HEK293 (cell line): Measurements from ENCODE around the gene RGS19.

Experiments
- HOXC10 ChIP-seq: sonication (generic); formaldehyde crosslinking; IDR thresholded peaks from 2 replicates; pipeline ENCODE4 v1.8.1; 2023; ENCODE audit warnings: mild to moderate bottlenecking, missing genetic modification reagents
- KLF16 ChIP-seq: fragments of 450-650 bp; formaldehyde crosslinking; IDR thresholded peaks from 2 replicates; pipeline ENCODE4 v1.5.1; 2017; ENCODE audit warnings: missing biosample characterization, missing genetic modification characterization
- REPIN1 ChIP-seq: fragments of 450-650 bp; formaldehyde crosslinking; IDR thresholded peaks from 2 replicates; pipeline ENCODE4 v1.5.1; 2017; ENCODE audit warnings: missing biosample characterization, missing genetic modification characterization, low read depth
- SP3 ChIP-seq: fragments of 450-650 bp; formaldehyde crosslinking; IDR thresholded peaks from 2 replicates; pipeline ENCODE4 v1.5.1; 2016; ENCODE audit warnings: missing biosample characterization, missing genetic modification characterization
- ZBTB48 ChIP-seq: fragments of 450-650 bp; formaldehyde crosslinking; IDR thresholded peaks from 2 replicates; pipeline ENCODE4 v1.5.1; 2016; ENCODE audit warnings: missing biosample characterization, missing genetic modification characterization
- ZBTB7A ChIP-seq: fragments of 450-650 bp; formaldehyde crosslinking; IDR thresholded peaks from 2 replicates; pipeline ENCODE4 v1.5.1; 2016; ENCODE audit warnings: low read depth, missing biosample characterization, missing genetic modification characterization
- ZBTB8A ChIP-seq: fragments of 450-650 bp; formaldehyde crosslinking; IDR thresholded peaks from 2 replicates; pipeline ENCODE4 v1.5.1; 2016; ENCODE audit warnings: missing biosample characterization, missing genetic modification characterization
- ZFHX2 ChIP-seq: fragments of 450-650 bp; formaldehyde crosslinking; conservative IDR thresholded peaks from 2 replicates; pipeline ENCODE4 v1.5.1; 2016; ENCODE audit warnings: missing biosample characterization, missing genetic modification characterization
- ZIC2 ChIP-seq: fragments of 450-650 bp; formaldehyde crosslinking; IDR thresholded peaks from 2 replicates; pipeline ENCODE4 v1.5.1; 2016; ENCODE audit warnings: missing biosample characterization, missing genetic modification characterization
- ZNF112 ChIP-seq: fragments of 450-650 bp; formaldehyde crosslinking; IDR thresholded peaks from 2 replicates; pipeline ENCODE4 v1.5.0; 2017; ENCODE audit warnings: missing biosample characterization, missing genetic modification characterization
- ZNF140 ChIP-seq: fragments of 450-650 bp; formaldehyde crosslinking; IDR thresholded peaks from 2 replicates; pipeline ENCODE4 v1.5.1; 2016; ENCODE audit warnings: missing biosample characterization, missing genetic modification characterization
- ZNF146 ChIP-seq: fragments of 450-650 bp; formaldehyde crosslinking; IDR thresholded peaks from 2 replicates; pipeline ENCODE4 v1.5.1; 2016; ENCODE audit warnings: missing biosample characterization, missing genetic modification characterization
- ZNF184 ChIP-seq: fragments of 450-650 bp; IDR thresholded peaks from 2 replicates; pipeline ENCODE4 v1.5.1; 2018; ENCODE audit warnings: missing biosample characterization, mild to moderate bottlenecking, missing genetic modification characterization
- ZNF214 ChIP-seq: fragments of 450-650 bp; formaldehyde crosslinking; IDR thresholded peaks from 2 replicates; pipeline ENCODE4 v1.5.1; 2017; ENCODE audit warnings: missing biosample characterization, mild to moderate bottlenecking, missing genetic modification characterization, borderline replicate concordance
- ZNF223 ChIP-seq: fragments of 450-650 bp; formaldehyde crosslinking; IDR thresholded peaks from 2 replicates; pipeline ENCODE4 v1.5.1; 2016; ENCODE audit warnings: missing biosample characterization, missing genetic modification characterization
- ZNF274 ChIP-seq, 2 experiments: fragments of 200-500 bp in 1 of 2; fragments of 450-650 bp in 1 of 2; sonication (Bioruptor generic) in 1 of 2; formaldehyde crosslinking in 1 of 2; IDR thresholded peaks; 2 replicates each; pipeline versions ENCODE4 v1.5.1 to v1.6.1; 2014 to 2016; ENCODE audit warnings: borderline replicate concordance in 1 of 2, inconsistent platforms in 1 of 2, low read length in 1 of 2, missing biosample characterization in 1 of 2, missing genetic modification characterization in 1 of 2
- ZNF311 ChIP-seq: fragments of 450-650 bp; formaldehyde crosslinking; IDR thresholded peaks from 2 replicates; pipeline ENCODE4 v1.5.1; 2017; ENCODE audit warnings: missing biosample characterization, missing genetic modification characterization, borderline replicate concordance
- ZNF623 ChIP-seq: fragments of 450-650 bp; formaldehyde crosslinking; IDR thresholded peaks from 2 replicates; pipeline ENCODE4 v1.5.1; 2016; ENCODE audit warnings: missing biosample characterization, missing genetic modification characterization
- ZNF654 ChIP-seq: fragments of 450-650 bp; formaldehyde crosslinking; IDR thresholded peaks from 2 replicates; pipeline ENCODE4 v1.5.1; 2016; ENCODE audit warnings: low read depth, missing biosample characterization, missing genetic modification characterization
- TF ChIP-seq, protein P1 (sequence below): fragments of 450-650 bp; formaldehyde crosslinking; conservative IDR thresholded peaks from 2 replicates; pipeline ENCODE4 v1.5.1; 2016; ENCODE audit warnings: low read depth, missing biosample characterization, missing genetic modification characterization
- TF ChIP-seq, protein P2 (sequence below): fragments of 450-650 bp; formaldehyde crosslinking; optimal IDR thresholded peaks from 2 replicates; pipeline ENCODE3; 2016; ENCODE audit warnings: missing biosample characterization, mild to moderate bottlenecking, missing genetic modification characterization
- TF ChIP-seq, protein P3 (sequence below): fragments of 450-650 bp; formaldehyde crosslinking; IDR thresholded peaks from 2 replicates; pipeline ENCODE4 v1.5.1; 2016; ENCODE audit warnings: missing biosample characterization, missing genetic modification characterization
- TF ChIP-seq, protein P4 (sequence below): fragments of 450-650 bp; formaldehyde crosslinking; IDR thresholded peaks from 2 replicates; pipeline ENCODE4 v1.5.1; 2016; ENCODE audit warnings: missing biosample characterization, missing genetic modification characterization
- TF ChIP-seq, protein P5 (sequence below): fragments of 450-650 bp; formaldehyde crosslinking; IDR thresholded peaks from 2 replicates; pipeline ENCODE4 v1.5.1; 2016; ENCODE audit warnings: missing biosample characterization, missing genetic modification characterization
- TF ChIP-seq, protein P6 (sequence below): fragments of 450-650 bp; formaldehyde crosslinking; IDR thresholded peaks from 2 replicates; pipeline ENCODE4 v1.5.1; 2016; ENCODE audit warnings: missing biosample characterization, missing genetic modification characterization
- TF ChIP-seq, protein P7 (sequence below): fragments of 450-650 bp; formaldehyde crosslinking; IDR thresholded peaks from 2 replicates; pipeline ENCODE4 v1.5.1; 2016; ENCODE audit warnings: missing biosample characterization, missing genetic modification characterization

The RGS19 gene

DNA sequence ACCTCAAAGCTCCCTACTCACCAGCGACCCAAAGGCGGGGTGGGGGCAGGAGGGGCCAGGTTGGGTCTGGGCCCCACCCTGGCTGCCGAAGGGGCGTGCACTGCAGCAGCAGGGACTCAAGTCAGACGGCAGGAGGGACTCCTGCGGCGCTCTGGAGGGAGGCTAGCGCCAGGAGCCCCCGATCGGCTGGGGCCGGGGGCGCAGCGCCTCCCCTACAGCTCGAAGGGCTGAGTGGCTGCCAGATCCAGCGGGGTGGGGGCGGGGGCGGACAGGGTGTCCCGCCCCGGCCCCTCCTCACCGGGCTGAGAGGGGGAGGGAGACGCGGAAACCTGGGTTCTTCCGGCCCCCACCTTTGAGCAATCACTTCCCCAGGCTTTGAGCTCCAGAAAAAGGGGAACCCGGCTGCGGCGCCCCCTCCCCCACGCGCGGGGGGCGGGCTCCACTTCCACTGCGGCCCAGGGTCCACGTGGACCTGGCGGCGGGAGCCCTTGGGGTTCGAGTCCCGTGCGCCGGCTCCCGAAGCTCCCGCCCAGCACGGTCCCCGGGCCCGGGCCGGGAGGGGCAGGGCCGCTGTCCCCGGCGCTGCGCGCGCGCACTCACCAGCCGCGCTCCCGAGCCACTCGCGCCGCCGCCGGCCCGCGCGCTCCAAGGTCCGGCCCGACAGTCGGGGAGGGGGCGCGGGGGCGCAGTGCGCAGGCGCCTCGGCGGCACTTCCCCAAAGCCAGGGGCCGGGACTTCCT lies at the start of gene RGS19 (continued):
- TF ChIP-seq, protein P1, sequence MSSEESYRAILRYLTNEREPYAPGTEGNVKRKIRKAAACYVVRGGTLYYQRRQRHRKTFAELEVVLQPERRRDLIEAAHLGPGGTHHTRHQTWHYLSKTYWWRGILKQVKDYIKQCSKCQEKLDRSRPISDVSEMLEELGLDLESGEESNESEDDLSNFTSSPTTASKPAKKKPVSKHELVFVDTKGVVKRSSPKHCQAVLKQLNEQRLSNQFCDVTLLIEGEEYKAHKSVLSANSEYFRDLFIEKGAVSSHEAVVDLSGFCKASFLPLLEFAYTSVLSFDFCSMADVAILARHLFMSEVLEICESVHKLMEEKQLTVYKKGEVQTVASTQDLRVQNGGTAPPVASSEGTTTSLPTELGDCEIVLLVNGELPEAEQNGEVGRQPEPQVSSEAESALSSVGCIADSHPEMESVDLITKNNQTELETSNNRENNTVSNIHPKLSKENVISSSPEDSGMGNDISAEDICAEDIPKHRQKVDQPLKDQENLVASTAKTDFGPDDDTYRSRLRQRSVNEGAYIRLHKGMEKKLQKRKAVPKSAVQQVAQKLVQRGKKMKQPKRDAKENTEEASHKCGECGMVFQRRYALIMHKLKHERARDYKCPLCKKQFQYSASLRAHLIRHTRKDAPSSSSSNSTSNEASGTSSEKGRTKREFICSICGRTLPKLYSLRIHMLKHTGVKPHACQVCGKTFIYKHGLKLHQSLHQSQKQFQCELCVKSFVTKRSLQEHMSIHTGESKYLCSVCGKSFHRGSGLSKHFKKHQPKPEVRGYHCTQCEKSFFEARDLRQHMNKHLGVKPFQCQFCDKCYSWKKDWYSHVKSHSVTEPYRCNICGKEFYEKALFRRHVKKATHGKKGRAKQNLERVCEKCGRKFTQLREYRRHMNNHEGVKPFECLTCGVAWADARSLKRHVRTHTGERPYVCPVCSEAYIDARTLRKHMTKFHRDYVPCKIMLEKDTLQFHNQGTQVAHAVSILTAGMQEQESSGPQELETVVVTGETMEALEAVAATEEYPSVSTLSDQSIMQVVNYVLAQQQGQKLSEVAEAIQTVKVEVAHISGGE (tag by site-specific recombination), result peak; percentile 37; the same call in 1 of the 2 replicates
- TF ChIP-seq ZNF623, result no peak
- TF ChIP-seq ZNF184, result no peak
- TF ChIP-seq, protein P2, sequence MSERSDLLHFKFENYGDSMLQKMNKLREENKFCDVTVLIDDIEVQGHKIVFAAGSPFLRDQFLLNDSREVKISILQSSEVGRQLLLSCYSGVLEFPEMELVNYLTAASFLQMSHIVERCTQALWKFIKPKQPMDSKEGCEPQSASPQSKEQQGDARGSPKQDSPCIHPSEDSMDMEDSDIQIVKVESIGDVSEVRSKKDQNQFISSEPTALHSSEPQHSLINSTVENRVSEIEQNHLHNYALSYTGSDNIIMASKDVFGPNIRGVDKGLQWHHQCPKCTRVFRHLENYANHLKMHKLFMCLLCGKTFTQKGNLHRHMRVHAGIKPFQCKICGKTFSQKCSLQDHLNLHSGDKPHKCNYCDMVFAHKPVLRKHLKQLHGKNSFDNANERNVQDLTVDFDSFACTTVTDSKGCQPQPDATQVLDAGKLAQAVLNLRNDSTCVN (tag by site-specific recombination), result peak; percentile 71
- TF ChIP-seq REPIN1 (tag by site-specific recombination), result no peak
- TF ChIP-seq ZNF112, result no peak
- TF ChIP-seq ZBTB7A (tag by site-specific recombination), result 0 out of 2 replicates have a peak, but pooled peaks have one; percentile 14
- TF ChIP-seq ZNF140 (tag by site-specific recombination), result no peak
- peak; percentile 63 for TF ChIP-seq ZFHX2
- TF ChIP-seq HOXC10, result no peak
- TF ChIP-seq ZIC2 (tag by site-specific recombination), result peak; percentile 90
- TF ChIP-seq, protein P3, sequence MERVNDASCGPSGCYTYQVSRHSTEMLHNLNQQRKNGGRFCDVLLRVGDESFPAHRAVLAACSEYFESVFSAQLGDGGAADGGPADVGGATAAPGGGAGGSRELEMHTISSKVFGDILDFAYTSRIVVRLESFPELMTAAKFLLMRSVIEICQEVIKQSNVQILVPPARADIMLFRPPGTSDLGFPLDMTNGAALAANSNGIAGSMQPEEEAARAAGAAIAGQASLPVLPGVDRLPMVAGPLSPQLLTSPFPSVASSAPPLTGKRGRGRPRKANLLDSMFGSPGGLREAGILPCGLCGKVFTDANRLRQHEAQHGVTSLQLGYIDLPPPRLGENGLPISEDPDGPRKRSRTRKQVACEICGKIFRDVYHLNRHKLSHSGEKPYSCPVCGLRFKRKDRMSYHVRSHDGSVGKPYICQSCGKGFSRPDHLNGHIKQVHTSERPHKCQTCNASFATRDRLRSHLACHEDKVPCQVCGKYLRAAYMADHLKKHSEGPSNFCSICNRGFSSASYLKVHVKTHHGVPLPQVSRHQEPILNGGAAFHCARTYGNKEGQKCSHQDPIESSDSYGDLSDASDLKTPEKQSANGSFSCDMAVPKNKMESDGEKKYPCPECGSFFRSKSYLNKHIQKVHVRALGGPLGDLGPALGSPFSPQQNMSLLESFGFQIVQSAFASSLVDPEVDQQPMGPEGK (tag by site-specific recombination), result peak; percentile 94
- TF ChIP-seq ZNF146 (tag by site-specific recombination), result 0 out of 2 replicates have a peak, but pooled peaks have one; percentile 3
- no peak for TF ChIP-seq ZNF311 (tag by site-specific recombination)
- TF ChIP-seq ZBTB48 (tag by site-specific recombination), result 0 out of 2 replicates have a peak, but pooled peaks have one; percentile 19
- peak; percentile 49; the same call in 1 of the 2 replicates for TF ChIP-seq ZBTB8A (tag by site-specific recombination)
- no peak for TF ChIP-seq ZNF214 (tag by site-specific recombination)
- peak; percentile 70; the same call in 1 of the 2 replicates for TF ChIP-seq KLF16 (tag by site-specific recombination)
- TF ChIP-seq ZNF274 (IDR thresholded peaks at IDR 0.05; ENCODE audit: low read length), result no peak
- TF ChIP-seq ZNF274 (tag by site-specific recombination; IDR thresholded peaks at IDR 0.05; ENCODE audit: borderline replicate concordance), result no peak
- TF ChIP-seq, protein P4, sequence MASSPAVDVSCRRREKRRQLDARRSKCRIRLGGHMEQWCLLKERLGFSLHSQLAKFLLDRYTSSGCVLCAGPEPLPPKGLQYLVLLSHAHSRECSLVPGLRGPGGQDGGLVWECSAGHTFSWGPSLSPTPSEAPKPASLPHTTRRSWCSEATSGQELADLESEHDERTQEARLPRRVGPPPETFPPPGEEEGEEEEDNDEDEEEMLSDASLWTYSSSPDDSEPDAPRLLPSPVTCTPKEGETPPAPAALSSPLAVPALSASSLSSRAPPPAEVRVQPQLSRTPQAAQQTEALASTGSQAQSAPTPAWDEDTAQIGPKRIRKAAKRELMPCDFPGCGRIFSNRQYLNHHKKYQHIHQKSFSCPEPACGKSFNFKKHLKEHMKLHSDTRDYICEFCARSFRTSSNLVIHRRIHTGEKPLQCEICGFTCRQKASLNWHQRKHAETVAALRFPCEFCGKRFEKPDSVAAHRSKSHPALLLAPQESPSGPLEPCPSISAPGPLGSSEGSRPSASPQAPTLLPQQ, result peak; percentile 95
- peak; percentile 93 for TF ChIP-seq SP3 (tag by site-specific recombination)
- TF ChIP-seq, protein P5, sequence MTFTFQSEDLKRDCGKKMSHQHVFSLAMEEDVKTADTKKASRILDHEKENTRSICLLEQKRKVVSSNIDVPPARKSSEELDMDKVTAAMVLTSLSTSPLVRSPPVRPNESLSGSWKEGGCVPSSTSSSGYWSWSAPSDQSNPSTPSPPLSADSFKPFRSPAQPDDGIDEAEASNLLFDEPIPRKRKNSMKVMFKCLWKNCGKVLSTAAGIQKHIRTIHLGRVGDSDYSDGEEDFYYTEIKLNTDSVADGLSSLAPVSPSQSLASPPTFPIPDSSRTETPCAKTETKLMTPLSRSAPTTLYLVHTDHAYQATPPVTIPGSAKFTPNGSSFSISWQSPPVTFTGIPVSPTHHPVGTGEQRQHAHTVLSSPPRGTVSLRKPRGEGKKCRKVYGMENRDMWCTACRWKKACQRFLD, result no peak
- TF ChIP-seq, protein P6, sequence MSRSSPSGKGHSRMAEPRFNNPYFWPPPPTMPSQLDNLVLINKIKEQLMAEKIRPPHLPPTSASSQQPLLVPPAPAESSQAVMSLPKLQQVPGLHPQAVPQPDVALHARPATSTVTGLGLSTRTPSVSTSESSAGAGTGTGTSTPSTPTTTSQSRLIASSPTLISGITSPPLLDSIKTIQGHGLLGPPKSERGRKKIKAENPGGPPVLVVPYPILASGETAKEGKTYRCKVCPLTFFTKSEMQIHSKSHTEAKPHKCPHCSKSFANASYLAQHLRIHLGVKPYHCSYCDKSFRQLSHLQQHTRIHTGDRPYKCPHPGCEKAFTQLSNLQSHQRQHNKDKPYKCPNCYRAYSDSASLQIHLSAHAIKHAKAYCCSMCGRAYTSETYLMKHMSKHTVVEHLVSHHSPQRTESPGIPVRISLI (tag by site-specific recombination), result no peak
- no peak for TF ChIP-seq ZNF654 (tag by site-specific recombination)
- no peak for TF ChIP-seq ZNF223 (tag by site-specific recombination)
- TF ChIP-seq, protein P7, sequence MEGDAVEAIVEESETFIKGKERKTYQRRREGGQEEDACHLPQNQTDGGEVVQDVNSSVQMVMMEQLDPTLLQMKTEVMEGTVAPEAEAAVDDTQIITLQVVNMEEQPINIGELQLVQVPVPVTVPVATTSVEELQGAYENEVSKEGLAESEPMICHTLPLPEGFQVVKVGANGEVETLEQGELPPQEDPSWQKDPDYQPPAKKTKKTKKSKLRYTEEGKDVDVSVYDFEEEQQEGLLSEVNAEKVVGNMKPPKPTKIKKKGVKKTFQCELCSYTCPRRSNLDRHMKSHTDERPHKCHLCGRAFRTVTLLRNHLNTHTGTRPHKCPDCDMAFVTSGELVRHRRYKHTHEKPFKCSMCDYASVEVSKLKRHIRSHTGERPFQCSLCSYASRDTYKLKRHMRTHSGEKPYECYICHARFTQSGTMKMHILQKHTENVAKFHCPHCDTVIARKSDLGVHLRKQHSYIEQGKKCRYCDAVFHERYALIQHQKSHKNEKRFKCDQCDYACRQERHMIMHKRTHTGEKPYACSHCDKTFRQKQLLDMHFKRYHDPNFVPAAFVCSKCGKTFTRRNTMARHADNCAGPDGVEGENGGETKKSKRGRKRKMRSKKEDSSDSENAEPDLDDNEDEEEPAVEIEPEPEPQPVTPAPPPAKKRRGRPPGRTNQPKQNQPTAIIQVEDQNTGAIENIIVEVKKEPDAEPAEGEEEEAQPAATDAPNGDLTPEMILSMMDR (tag by site-specific recombination), result peak; percentile 12; the same call in 1 of the 2 replicates
